Aorta (tissue), 5 donors: ENCODE results near the gene DPT. TPM values are rescaled to one million over a fixed set of nuclear protein-coding genes. Genes with fewer than 3 reads are reported as not detected.

Experiments used
- ATAC-seq: fragments of 200-7000 bp; cut with Tn5 transposase; one replicate; pipeline ENCODE4 v1.9.1; 2022; ENCODE audit warnings: moderate library complexity; ENCODE audit not compliant: low FRiP score
- DNase-seq, 2 donors: peaks; one replicate each; pipeline ENCODE4 v3.0.0-alpha.2; 2020
- H3K27ac ChIP-seq, 2 donors: one replicate each; pipeline ENCODE4 v1.5.1; 2013; ENCODE audit warnings: low read length in 2 of 2, mild to moderate bottlenecking in 2 of 2, moderate library complexity in 2 of 2, control low read depth in 1 of 2, inconsistent platforms in 1 of 2, low read depth in 1 of 2
- H3K27me3 ChIP-seq, 2 donors: one replicate each; pipeline ENCODE4 v1.6.1; 2013; ENCODE audit warnings: control low read depth in 1 of 2, low read length in 1 of 2, mild to moderate bottlenecking in 1 of 2, moderate library complexity in 1 of 2; ENCODE audit not compliant: insufficient read depth in 2 of 2, control insufficient read depth in 1 of 2
- H3K36me3 ChIP-seq, 2 donors: one replicate each; pipeline ENCODE4 v1.6.1; 2013; ENCODE audit warnings: control low read depth in 1 of 2, low read length in 1 of 2, mild to moderate bottlenecking in 1 of 2; ENCODE audit not compliant: insufficient read depth in 2 of 2, control insufficient read depth in 1 of 2
- H3K4me1 ChIP-seq, 2 donors: one replicate each; pipeline ENCODE4 v1.6.1; 2013; ENCODE audit warnings: low read length in 2 of 2, control low read depth in 1 of 2, mild to moderate bottlenecking in 1 of 2, moderate library complexity in 1 of 2; ENCODE audit not compliant: insufficient read depth in 2 of 2, control insufficient read depth in 1 of 2
- H3K4me3 ChIP-seq, 2 donors: one replicate each; pipeline ENCODE4 v1.5.1; 2013; ENCODE audit warnings: low read length in 2 of 2, control low read depth in 1 of 2, mild to moderate bottlenecking in 1 of 2
- H3K9me3 ChIP-seq: one replicate; pipeline ENCODE4 v1.6.1; 2013; ENCODE audit warnings: mild to moderate bottlenecking, low read length; ENCODE audit not compliant: control insufficient read depth
- WGBS, 2 donors: extraction: QIAGEN DNeasy Blood & Tissue Kit; methylation state at CpG; one replicate each; pipeline ENCODE4 v1.1.7; 2013; 5-methylcytosine and 5-hydroxymethylcytosine counted together
- intact Hi-C, 2 donors: fragments of 100-400 bp; cut with DNase I; formaldehyde crosslinking; loops; one replicate each; pipeline versions ENCODE4 v1.14.2 to v1.15.0; 2022
- polyA plus RNA-seq, 2 donors: library from polyadenylated mRNA; stranded (reverse); fragments of 200-250 nt; gene quantifications; one replicate each; pipeline ENCODE4 v1.2.3, GENCODE V29; 2013
- total RNA-seq, 2 donors: library from RNA; stranded (reverse); fragmentation: NEBNext Ultra II Directional; extraction: Animal tissue kit (Norgen Biotek cat#: 25700); gene quantifications; one replicate each; pipeline ENCODE4 v1.2.1, GENCODE V29; 2021
- donor health status: healthy with polysubstance abuse.
- donor health status: Bipolar disorder and iron deficiency.
- donor health status: DM: no; HTN: no; CAD: no.
- donor health status: DM: no; HTN: no; CAD: no.
- donor health status: DM: yes; HTN: yes; CAD: no.

DPT gene
- total and polyA plus RNA-seq, 4 donors = 32.5 to 73.2 (median 48.9) TPM

- Histone ChIP-seq H3K36me3 (no peaks in the 10 kb centered on the region), H3K27me3 (no peaks in the 10 kb centered on the region), H3K27ac (no peak overlapping the region), H3K4me1 (peaks cover 0 to 4% of the 10 kb centered on the region in 2 donors), H3K9me3 (no peaks in the 10 kb centered on the region), H3K4me3 (no peak overlapping the region)
- WGBS, 2 donors = 58 to 70% methylated on average over 3 of the region's 3 CpGs
- ATAC-seq = no peak
- no peak for DNase-seq
- intact Hi-C loops = no loop called here
Observed at GRCh38 chr1:168763031-168763430, 34.0 kb upstream of the DPT start.

DNA sequence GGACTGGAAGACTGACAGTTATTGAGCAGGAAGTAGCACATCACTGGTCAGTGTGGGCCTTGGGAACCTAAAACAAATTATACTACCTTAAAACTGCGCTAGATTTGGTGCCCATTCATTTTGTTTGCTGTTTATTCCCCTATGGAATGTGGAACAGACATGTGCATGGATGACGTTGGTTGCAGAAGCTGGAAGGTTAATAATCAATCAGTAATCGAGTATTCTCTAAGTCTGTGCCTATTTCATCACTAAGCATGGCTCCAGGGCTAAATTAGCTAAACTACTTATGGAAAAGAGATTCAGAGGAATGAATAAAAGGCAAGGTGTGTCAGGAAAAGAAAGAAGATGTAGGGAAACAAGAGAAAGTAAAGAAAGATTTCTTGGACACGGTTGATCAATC lies 33.5 kb upstream of the DPT start:
- Histone ChIP-seq H3K9me3 (no peaks in the 10 kb centered on the region), H3K27ac (no peak overlapping the region), H3K27me3 (no peaks in the 10 kb centered on the region), H3K4me3 (no peak overlapping the region), H3K36me3 (no peaks in the 10 kb centered on the region), H3K4me1 (peaks cover 0 to 4% of the 10 kb centered on the region in 2 donors)
- intact Hi-C loops = no loop called here
- WGBS, 2 donors = 93 to 94% methylated on average over 4 of the region's 4 CpGs
- ATAC-seq (no peak), DNase-seq (no peak)

- Histone ChIP-seq H3K4me1 (peaks cover 0 to 4% of the 10 kb centered on the region in 2 donors), H3K4me3 (no peak overlapping the region), H3K9me3 (no peaks in the 10 kb centered on the region), H3K27ac (no peak overlapping the region), H3K27me3 (no peaks in the 10 kb centered on the region), H3K36me3 (no peaks in the 10 kb centered on the region)
- WGBS, 2 donors = 92 to 95% methylated on average over 4 of the region's 4 CpGs
- ATAC-seq (no peak), DNase-seq (no peak)
- intact Hi-C loops = no loop called here
Observed at GRCh38 chr1:168760781-168761180, 31.8 kb upstream of the DPT start.

DNA sequence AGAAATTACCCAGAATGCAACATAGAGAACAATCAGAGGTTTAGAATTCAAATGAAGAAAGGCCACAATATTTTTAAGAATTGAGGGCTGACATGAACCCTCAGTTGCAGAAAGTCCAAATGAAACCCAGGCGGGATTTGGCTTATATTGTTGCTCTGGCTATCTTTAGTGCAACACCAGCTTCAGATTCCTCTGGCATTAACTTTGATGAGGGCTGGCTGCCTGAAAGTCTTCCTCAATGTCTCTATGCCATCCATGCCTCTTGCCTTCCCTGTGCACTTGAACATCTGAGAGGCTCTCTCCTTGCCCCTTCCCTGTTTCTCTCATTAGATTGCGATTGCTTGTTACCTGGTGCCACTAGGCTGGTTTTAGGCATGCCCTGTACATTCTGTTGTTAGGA lies 31.2 kb upstream of the DPT start:
- Histone ChIP-seq H3K36me3 (no peaks in the 10 kb centered on the region), H3K27ac (no peak overlapping the region), H3K4me3 (no peak overlapping the region), H3K4me1 (peaks cover 0 to 4% of the 10 kb centered on the region in 2 donors), H3K9me3 (no peaks in the 10 kb centered on the region), H3K27me3 (no peaks in the 10 kb centered on the region)
- DNase-seq (no peak), ATAC-seq (no peak)
- intact Hi-C loops = no loop called here
- 84 to 88% methylated on average over 2 of the region's 2 CpGs for WGBS, 2 donors

GRCh38 chr1:168759077-168759476 lies 30.1 kb upstream of the DPT start:
- 57 to 65% methylated on average over 3 of the region's 3 CpGs for WGBS, 2 donors
- no peaks in the 10 kb centered on the region for H3K36me3 ChIP-seq
- ATAC-seq = no peak
- H3K27ac ChIP-seq = no peak overlapping the region
- DNase-seq = no peak
- H3K27me3 ChIP-seq = no peaks in the 10 kb centered on the region
- no peaks in the 10 kb centered on the region for H3K9me3 ChIP-seq
- H3K4me3 ChIP-seq = no peak overlapping the region
- H3K4me1 ChIP-seq = peaks cover 0 to 4% of the 10 kb centered on the region in 2 donors
- intact Hi-C loops = no loop called here

DNA sequence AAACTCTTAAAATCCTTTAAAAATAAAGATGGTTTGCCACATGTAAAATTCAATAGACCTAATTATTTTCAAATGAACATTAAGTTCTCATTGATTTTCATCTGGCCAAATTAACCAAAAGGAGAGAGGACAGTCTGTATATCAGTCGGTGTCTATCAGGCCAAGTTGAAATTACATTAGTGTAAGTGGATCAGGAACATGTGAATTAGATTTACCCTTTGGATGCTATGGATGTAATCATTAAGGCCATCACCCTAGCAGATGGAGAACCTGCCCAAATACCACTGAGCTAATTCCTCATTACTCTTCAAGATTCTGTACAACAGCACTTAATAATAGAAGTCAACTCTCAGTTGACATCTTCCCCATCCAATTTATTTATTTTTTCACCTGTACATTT lies 29.5 kb upstream of the DPT start:
- Histone ChIP-seq H3K4me1 (peaks cover 0 to 4% of the 10 kb centered on the region in 2 donors), H3K27me3 (no peaks in the 10 kb centered on the region), H3K36me3 (no peaks in the 10 kb centered on the region), H3K27ac (no peak overlapping the region), H3K4me3 (no peak overlapping the region), H3K9me3 (no peaks in the 10 kb centered on the region)
- WGBS, 2 donors = 97 to 98% methylated on average over 1 of the region's 1 CpG
- intact Hi-C loops = no loop called here
- ATAC-seq = no peak
- no peak for DNase-seq

GRCh38 chr1:168755800-168756418 lies 26.9 kb upstream of the DPT start:
- 63 to 82% methylated on average over 5 of the region's 5 CpGs for WGBS, 2 donors
- no peak overlapping the region for H3K27ac ChIP-seq
- no peak for ATAC-seq
- no peak for DNase-seq
- H3K9me3 ChIP-seq = no peaks in the 10 kb centered on the region
- intact Hi-C loops = no loop called here
- no peak overlapping the region for H3K4me3 ChIP-seq
- no peaks in the 10 kb centered on the region for H3K27me3 ChIP-seq
- no peaks in the 10 kb centered on the region for H3K36me3 ChIP-seq
- H3K4me1 ChIP-seq = no peaks in the 10 kb centered on the region

- ATAC-seq = no peak
- no peaks in the 10 kb centered on the region for H3K4me1 ChIP-seq
- H3K36me3 ChIP-seq = no peaks in the 10 kb centered on the region
- no peak for DNase-seq
- intact Hi-C loops = no loop called here
- no peak overlapping the region for H3K4me3 ChIP-seq
- no peaks in the 10 kb centered on the region for H3K27me3 ChIP-seq
- 49 to 51% methylated on average over 8 of the region's 8 CpGs for WGBS, 2 donors
- H3K27ac ChIP-seq = no peak overlapping the region
- H3K9me3 ChIP-seq = no peaks in the 10 kb centered on the region
Observed at GRCh38 chr1:168752171-168752832, 23.3 kb upstream of the DPT start.

DNA sequence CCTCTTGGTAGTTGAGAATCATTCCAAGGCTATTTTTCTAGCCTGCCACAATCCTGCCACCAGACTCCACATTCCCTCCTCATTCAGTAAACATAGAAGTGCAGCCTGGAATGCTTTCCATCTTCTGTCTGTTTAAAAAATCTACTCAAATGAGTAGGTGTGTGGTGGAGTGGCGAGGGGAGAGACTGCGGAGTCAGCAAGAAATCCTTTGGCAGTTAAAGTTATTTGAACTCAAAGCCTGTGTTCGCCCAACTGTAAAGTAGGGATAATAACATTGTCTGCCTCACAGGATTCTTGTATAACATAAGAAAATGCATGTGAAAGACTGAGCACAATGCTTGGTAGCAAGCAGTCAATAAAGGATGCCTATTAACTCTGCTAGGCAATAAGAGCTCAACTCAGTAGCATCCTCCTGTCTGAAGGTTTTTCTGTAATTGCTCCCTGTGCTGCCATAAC lies 22.2 kb upstream of the DPT start:
- Histone ChIP-seq H3K27me3 (no peaks in the 10 kb centered on the region), H3K4me3 (no peak overlapping the region), H3K4me1 (no peaks in the 10 kb centered on the region), H3K27ac (no peak overlapping the region), H3K9me3 (no peaks in the 10 kb centered on the region), H3K36me3 (no peaks in the 10 kb centered on the region)
- 19 to 33% methylated on average over 3 of the region's 3 CpGs for WGBS, 2 donors
- intact Hi-C loops = no loop called here
- DNase-seq (no peak), ATAC-seq (no peak)
